Measurements from ENCODE around the gene RELN.

The RELN gene

DNA sequence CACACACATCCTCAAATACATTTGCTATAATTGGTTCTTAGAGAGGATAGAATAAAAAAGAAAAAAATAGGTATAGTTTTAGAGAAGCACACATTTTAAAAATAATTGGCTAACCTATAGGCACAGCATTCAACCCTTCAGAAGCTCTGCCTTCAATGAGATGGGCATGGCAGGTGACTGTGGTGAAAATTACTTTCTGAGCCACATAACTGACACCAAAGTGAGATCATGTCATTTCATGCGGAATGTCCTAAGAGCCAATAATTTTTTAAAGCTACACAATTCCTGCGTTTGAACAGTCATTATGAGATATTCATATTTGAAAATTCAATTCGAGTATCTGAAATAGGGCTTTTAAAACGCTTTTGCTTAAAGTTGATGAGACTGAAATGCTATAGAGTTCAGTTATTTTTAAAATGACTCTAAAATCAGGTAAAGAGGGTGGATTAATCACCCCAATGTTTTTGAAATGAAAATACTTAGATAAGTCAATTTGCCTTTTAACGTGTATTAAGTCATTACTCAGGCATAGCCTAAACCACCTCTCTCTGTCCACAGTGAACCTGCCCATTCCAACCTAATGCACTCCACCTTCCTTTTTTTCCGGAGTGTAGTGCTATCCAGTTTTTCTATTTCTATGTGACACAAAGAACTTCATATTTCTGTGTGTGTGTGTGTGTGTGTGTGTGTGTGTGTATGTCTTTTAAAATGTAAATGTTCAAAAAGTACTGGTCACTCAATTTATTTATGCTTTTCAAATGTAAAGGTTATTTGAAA is 6.1 kb downstream of the RELN start:
- TF ChIP-seq, protein P1, sequence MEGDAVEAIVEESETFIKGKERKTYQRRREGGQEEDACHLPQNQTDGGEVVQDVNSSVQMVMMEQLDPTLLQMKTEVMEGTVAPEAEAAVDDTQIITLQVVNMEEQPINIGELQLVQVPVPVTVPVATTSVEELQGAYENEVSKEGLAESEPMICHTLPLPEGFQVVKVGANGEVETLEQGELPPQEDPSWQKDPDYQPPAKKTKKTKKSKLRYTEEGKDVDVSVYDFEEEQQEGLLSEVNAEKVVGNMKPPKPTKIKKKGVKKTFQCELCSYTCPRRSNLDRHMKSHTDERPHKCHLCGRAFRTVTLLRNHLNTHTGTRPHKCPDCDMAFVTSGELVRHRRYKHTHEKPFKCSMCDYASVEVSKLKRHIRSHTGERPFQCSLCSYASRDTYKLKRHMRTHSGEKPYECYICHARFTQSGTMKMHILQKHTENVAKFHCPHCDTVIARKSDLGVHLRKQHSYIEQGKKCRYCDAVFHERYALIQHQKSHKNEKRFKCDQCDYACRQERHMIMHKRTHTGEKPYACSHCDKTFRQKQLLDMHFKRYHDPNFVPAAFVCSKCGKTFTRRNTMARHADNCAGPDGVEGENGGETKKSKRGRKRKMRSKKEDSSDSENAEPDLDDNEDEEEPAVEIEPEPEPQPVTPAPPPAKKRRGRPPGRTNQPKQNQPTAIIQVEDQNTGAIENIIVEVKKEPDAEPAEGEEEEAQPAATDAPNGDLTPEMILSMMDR (IDR thresholded peaks at IDR 0.05; ENCODE audit: low read depth, low read length, missing control alignments): no peak
- Histone ChIP-seq H3K36me3 (replicated peaks) (no peaks in the 10 kb centered on the region), H3K27ac (no peak overlapping the region), H3K27me3 (replicated peaks) (no peaks in the 10 kb centered on the region), H3K4me3 (ENCODE audit: low read depth, low read length) (no peak overlapping the region)
- in situ Hi-C loops (cut with HindIII; ENCODE audit: low pct_ligation_motif_present, low sequenced_read_pairs): no loop called here
- no peak for DNase-seq

DNA sequence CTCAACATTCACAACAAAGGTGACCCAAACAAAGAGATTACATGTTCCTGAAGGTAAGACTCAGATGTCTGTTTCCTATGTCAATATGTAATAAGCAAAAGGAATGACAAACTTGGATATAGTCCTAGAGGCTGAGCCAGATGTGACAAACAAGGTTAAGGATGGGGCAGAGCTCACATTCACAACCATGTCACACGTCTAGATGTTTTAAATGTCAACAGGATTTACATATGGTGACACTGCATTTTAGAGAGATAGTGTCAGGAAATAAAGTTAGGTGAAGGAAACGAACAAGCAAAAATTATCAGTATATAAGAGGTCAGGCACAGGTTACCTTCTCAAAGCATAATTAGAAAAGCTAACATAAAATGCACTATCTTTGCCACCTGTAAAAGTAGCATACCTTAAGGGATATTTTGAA is 8.4 kb downstream of the RELN start:
- in situ Hi-C loops (cut with HindIII; ENCODE audit: low pct_ligation_motif_present, low sequenced_read_pairs): no loop called here
- no peak for DNase-seq
- no peaks in the 10 kb centered on the region for H3K27me3 ChIP-seq (replicated peaks)
- no peak overlapping the region for H3K27ac ChIP-seq
- no peaks in the 10 kb centered on the region for H3K36me3 ChIP-seq (replicated peaks)
- TF ChIP-seq, protein P1 (IDR thresholded peaks at IDR 0.05; ENCODE audit: low read depth, low read length, missing control alignments): no peak
- H3K4me3 ChIP-seq (ENCODE audit: low read depth, low read length): no peak overlapping the region

DNA sequence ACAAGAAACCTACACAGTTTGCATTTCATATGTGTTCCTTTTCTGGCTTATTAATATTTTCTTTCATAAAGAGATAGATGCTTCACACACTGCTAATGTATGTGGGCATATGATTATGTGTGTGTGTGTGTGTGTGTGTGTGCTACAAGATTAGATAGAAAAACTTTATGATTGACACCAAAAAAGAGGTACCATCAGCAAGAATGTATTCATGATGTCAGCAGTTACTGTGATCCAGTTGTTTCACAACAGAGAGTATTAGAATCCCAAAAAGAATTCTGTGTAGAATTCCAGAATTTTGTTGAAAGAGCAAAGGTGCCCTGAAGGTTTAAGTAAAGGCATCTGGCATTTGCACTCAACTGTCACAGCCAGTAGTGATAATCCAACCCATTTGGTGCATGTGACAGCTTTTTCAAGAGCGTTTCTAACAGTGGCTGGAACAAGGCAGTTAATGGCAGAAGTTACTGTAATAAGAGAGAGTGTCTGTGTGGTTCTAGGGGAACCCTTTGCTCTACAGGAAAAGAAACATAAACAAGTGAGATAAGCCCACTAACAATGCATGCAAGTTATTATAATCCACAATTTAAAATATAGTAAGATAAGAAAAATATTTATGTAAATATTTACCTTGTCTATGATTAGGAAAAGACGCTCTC is 16.6 kb downstream of the RELN start:
- no peaks in the 10 kb centered on the region for H3K27me3 ChIP-seq (replicated peaks)
- no peaks in the 10 kb centered on the region for H3K36me3 ChIP-seq (replicated peaks)
- TF ChIP-seq, protein P1 (IDR thresholded peaks at IDR 0.05; ENCODE audit: low read depth, low read length, missing control alignments): no peak
- no peak overlapping the region for H3K27ac ChIP-seq
- H3K4me3 ChIP-seq (ENCODE audit: low read depth, low read length): no peak overlapping the region
- in situ Hi-C loops (cut with HindIII; ENCODE audit: low pct_ligation_motif_present, low sequenced_read_pairs): no loop called here
- no peak for DNase-seq

DNA sequence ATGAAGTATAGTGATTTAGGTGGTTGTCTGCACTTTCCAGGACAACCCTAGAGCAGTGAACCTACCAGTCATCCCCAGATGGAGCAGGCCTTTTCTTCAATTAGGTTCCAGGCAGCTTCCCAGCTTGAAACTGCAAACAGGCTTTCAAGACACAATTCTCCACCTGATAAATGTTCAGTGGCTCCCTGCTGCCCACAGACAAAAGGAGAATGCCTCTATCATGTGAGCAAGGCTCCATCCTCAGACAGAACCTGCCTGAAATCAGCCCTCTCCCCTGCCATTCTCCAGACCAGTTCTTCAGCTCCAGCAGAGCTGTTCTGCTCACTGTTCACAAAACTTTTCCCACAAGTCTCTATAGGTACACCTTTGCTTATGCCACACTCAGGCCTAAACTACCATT is 22.1 kb downstream of the RELN start:
- TF ChIP-seq, protein P1 (IDR thresholded peaks at IDR 0.05; ENCODE audit: low read depth, low read length, missing control alignments): no peak
- DNase-seq: no peak
- H3K27ac ChIP-seq: no peak overlapping the region
- no peaks in the 10 kb centered on the region for H3K36me3 ChIP-seq (replicated peaks)
- H3K4me3 ChIP-seq (ENCODE audit: low read depth, low read length): no peak overlapping the region
- no peaks in the 10 kb centered on the region for H3K27me3 ChIP-seq (replicated peaks)
- in situ Hi-C loops (cut with HindIII; ENCODE audit: low pct_ligation_motif_present, low sequenced_read_pairs): no loop called here

DNA sequence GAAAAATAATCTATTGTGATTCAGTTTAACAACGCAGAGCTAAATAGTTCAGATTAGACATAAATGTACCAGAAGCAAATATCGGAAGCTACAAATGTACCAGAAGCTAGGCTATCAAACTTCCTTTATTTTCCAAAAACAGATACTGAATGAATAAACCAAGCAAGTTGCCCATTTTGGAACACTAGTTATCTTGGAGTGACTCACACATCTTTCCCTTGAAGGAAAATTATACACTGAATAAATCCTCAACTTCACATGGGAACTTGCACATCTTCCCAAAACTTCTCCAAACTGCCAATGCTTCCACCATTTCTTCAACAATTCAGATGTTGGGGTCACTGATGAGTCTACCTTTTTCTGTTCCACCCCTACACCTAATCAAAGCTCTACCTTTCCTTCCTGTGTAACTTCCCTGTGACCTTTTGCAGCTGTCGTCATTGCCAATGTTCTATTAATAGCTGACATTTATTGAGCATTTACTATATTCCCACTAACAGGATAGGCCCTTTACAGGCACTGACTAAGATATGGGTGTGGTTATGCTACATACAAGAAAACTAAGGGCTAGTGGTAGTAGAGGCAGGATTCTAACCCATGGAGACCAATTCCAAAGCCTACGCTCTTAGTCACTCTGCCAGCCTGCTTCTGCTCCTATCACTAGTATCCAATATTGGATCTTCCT is 22.7 kb downstream of the RELN start:
- TF ChIP-seq, protein P1 (IDR thresholded peaks at IDR 0.05; ENCODE audit: low read depth, low read length, missing control alignments): no peak
- Histone ChIP-seq H3K27ac (no peak overlapping the region), H3K4me3 (ENCODE audit: low read depth, low read length) (no peak overlapping the region), H3K36me3 (replicated peaks) (no peaks in the 10 kb centered on the region), H3K27me3 (replicated peaks) (no peaks in the 10 kb centered on the region)
- in situ Hi-C loops (cut with HindIII; ENCODE audit: low pct_ligation_motif_present, low sequenced_read_pairs): no loop called here
- DNase-seq: no peak
